Adipocyte (in vitro differentiated cells): ENCODE results near the gene IP6K1.
"Not testable (repeated sequence)": the region's sequence is repeated elsewhere in the genome, so short reads cannot be mapped to it uniquely, and the experiment has no call there.

Experiments used
- DNase-seq: peaks from one replicate; pipeline ENCODE4 v3.0.0-alpha.2; 2015; ENCODE audit warnings: low read depth
- H3K27me3 ChIP-seq: replicated peaks from 2 replicates; pipeline ENCODE4 v1.7.0; 2013; ENCODE audit warnings: mild to moderate bottlenecking, low read length, moderate library complexity; ENCODE audit not compliant: control insufficient read depth, insufficient read depth
- H3K36me3 ChIP-seq: 2 replicates; pipeline ENCODE4 v1.7.0; 2013; ENCODE audit warnings: low read length, mild to moderate bottlenecking, moderate library complexity; ENCODE audit not compliant: control insufficient read depth, insufficient read depth, severe bottlenecking
- H3K4me1 ChIP-seq: 2 replicates; pipeline ENCODE4 v1.7.0; 2013; ENCODE audit warnings: mild to moderate bottlenecking, low read length, moderate library complexity; ENCODE audit not compliant: control insufficient read depth, insufficient read depth
- H3K4me3 ChIP-seq: 2 replicates; pipeline ENCODE4 v1.7.0; 2013; ENCODE audit warnings: mild to moderate bottlenecking, low read length, moderate library complexity
- H3K9ac ChIP-seq: 2 replicates; pipeline ENCODE4 v1.7.0; 2013; ENCODE audit warnings: mild to moderate bottlenecking, low read length, moderate library complexity
- H3K9me3 ChIP-seq: 2 replicates; pipeline ENCODE4 v1.7.0; 2013; ENCODE audit warnings: mild to moderate bottlenecking, low read length, moderate library complexity; ENCODE audit not compliant: control insufficient read depth

Gene IP6K1

DNA sequence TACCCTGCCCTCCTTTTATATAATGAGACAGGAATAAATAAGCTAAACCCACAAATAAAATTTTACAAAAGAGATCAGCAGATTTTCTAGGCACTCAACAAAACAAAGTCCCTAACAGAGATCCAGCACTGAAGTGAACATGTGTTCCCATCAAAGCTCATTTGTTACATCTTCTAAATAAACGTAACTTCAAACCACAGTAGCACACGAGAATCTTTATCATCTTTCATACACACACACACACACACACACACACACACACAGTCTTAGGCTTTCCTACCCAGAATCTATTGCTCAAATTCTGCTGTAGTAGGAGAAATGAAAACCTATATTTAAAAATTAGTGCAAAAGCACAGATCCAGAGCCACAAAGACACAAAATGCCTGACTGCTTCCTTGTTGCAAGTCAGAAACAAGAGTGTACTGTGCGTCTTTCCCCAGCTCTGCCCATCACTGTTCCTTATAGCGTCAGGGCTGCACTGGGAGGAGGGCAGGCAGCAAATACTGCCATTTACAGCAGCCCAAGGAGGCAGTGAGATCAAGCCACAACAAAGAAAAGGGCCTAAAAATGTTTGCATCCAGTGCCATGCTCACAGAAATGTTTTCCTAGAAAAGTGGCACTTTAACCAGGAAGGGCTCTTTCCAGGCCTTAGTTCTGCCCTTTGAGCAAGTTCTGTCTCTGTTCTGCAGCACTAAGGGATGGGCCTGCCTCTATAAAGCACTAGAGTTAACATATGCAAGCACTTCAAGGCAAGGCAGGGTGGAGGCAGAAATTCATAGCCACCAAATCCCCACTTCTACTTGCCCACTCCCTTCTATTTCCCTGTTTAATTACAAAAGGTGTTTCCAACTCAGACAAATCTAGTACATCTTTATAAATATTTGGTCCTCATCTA lies 6.0 kb downstream of the IP6K1 start:
- Histone ChIP-seq H3K4me3 (no peak overlapping the region), H3K36me3 (peaks cover 9% of the 10 kb centered on the region), H3K4me1 (peaks cover 21% of the 10 kb centered on the region), H3K9ac (peak overlapping the region; percentile 4), H3K27me3 (no peaks in the 10 kb centered on the region), H3K9me3 (no peaks in the 10 kb centered on the region)
- DNase-seq: no peak

DNA sequence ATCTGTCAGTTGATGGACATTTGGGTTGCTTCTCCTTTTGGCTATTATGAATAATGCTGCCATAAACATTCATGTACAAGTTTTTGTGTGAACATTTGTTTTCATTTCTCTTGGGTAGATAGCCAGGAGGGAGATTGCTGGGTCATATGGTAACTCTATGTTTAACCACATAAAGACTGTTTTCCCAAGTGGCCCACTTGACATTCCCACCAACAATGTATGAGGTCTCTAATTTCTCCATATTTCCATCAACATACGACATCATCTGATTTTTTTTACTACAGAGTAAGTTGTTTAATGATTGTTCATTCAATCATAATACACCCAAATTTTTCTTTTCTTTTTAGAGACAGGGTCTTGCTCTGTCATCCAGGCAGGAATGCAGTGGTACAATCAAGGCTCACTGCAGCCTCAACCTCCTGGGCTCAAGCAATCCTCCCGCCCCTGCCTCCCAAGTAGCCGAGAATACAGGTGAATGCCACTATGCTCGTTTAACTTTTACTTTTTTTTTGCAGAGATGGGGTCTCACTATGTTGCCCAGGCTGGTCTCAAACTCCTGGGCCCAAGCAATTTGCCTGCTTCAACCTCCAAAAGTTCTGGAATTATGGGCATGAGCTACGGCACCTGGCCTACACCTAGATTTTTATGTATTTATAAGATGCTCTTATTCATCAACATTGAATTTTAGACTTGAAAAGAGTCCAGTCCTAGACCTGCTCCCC lies 6.8 kb downstream of the IP6K1 start:
- no peak overlapping the region for H3K4me3 ChIP-seq

DNA sequence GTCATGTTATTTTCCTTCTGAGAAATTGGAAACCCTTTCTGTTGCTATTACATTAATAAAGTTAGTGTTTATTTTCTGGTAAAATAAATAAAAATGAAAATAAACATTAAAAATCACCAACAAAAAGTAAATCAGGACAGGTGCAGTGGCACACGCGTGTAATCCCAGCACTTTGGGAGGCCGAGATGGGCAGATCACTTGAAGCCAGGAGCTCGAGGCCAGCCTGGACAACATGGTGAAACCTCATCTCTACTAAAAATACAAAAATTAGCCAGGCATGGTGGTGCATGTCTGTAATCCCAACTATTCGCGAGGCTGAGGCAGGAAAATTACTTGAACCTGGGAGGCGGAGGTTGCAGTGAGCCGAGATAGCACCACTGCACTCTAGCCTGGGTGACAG lies 10.2 kb downstream of the IP6K1 start:
- H3K9me3 ChIP-seq, H3K9ac ChIP-seq, H3K27me3 ChIP-seq, H3K4me1 ChIP-seq, H3K36me3 ChIP-seq, DNase-seq, H3K4me3 ChIP-seq: not testable (repeated sequence)

More for the DNA sequence above, 6.8 kb downstream of the IP6K1 start:
- Histone ChIP-seq H3K36me3 (peaks cover 9% of the 10 kb centered on the region), H3K9me3 (no peaks in the 10 kb centered on the region), H3K4me1 (peaks cover 16% of the 10 kb centered on the region), H3K27me3 (no peaks in the 10 kb centered on the region), H3K9ac (no peak overlapping the region)
- no peak for DNase-seq

DNA sequence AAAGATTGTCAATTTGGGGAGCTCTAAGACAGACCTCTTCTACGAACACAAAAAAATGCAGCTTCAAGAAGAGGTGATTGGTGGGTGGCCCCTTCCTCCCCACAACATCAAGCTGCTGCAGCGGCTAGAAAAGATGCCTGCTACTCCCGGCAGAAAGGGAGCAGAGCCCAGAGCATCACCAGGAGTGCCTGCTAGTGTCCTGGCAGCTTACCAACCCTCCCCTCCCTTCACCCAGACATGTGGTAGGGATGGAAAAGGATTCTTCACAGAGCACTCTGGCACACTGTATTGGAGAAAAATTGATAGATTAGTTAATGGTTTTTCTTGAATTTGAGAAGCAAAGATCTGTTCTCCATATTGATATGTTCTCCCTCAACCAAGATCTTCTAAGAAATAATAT lies 10.8 kb downstream of the IP6K1 start:
- Histone ChIP-seq H3K27me3 (no peaks in the 10 kb centered on the region), H3K36me3 (peaks cover 2% of the 10 kb centered on the region), H3K4me1 (peaks cover 4% of the 10 kb centered on the region), H3K4me3 (no peak overlapping the region), H3K9ac (no peak overlapping the region), H3K9me3 (no peaks in the 10 kb centered on the region)
- no peak for DNase-seq

DNA sequence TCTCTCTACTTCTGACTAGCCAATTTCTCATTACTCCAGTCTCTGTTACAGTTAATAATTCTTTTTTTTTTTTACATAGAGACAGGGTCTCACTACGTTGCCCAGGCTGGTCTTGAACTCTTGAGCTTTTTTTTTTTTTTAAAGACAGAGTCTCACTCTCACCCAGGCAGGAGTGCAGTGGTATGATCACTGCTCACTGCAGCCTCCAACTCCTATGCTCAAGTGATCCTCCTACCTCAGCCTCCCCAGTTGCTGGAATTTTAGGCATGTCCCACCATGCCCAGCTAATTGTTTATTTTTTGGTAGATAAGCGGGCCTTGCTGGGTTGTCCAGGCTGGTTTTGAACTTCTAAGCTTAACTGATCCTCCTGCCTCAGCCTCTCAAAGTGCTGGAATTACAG lies 13.6 kb downstream of the IP6K1 start:
- Histone ChIP-seq H3K27me3 (no peaks in the 10 kb centered on the region), H3K9ac (no peak overlapping the region), H3K36me3 (no peaks in the 10 kb centered on the region), H3K4me3 (no peak overlapping the region), H3K4me1 (no peaks in the 10 kb centered on the region), H3K9me3 (no peaks in the 10 kb centered on the region)
- DNase-seq: no peak

DNA sequence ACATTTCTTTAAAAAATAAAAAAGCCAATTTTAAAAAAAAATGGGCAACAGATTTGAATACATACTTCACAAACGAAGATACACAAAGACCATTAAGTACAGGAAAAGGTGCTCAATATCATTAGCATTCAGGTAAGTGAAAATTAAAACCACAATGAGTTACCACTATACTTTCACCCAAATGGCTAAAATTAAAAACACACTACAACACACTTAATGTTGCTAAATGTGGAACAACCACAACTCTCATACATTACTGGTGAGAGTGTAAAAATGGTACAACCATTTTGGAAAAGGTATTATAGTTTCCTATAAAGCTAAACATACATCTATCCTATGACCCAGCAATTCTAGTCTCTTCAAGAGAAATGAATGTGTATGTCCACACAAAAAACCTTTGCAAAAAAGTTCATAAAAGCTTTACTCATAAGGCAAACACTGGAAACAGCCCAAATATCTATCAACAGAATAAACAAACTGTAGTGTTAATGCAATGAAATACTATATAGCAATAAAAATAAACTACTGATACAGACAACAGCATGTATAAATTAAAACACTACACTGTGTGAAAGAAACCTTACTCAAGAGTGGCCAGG lies 14.9 kb downstream of the IP6K1 start:
- DNase-seq: peak; percentile 11
- no peaks in the 10 kb centered on the region for H3K4me1 ChIP-seq
- no peak overlapping the region for H3K4me3 ChIP-seq
- no peaks in the 10 kb centered on the region for H3K27me3 ChIP-seq
- H3K9ac ChIP-seq: no peak overlapping the region
- no peaks in the 10 kb centered on the region for H3K36me3 ChIP-seq
- H3K9me3 ChIP-seq: no peaks in the 10 kb centered on the region

DNA sequence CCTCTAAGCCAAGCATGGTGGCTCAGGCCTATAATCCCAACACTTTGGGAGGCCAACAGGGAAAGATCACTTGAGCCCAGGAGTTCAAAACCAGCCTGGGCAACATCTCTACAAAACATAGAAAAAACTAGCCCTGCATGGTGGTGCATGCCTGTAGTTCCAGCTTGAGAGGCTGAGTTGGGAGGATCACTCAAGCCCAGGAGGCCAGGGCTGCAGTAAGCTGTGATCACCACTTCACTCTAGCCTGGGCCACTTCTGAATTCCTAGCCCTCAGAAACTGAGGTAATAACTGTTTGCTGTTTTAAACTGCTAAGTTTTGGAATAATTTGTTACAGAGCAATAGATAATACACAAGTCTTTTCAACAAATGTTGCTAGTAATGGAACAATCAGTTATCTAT lies 16.4 kb downstream of the IP6K1 start:
- no peak overlapping the region for H3K9ac ChIP-seq
- no peaks in the 10 kb centered on the region for H3K27me3 ChIP-seq
- no peak overlapping the region for H3K4me3 ChIP-seq
- no peaks in the 10 kb centered on the region for H3K4me1 ChIP-seq
- no peaks in the 10 kb centered on the region for H3K9me3 ChIP-seq
- peaks cover 3% of the 10 kb centered on the region for H3K36me3 ChIP-seq
- DNase-seq: no peak

DNA sequence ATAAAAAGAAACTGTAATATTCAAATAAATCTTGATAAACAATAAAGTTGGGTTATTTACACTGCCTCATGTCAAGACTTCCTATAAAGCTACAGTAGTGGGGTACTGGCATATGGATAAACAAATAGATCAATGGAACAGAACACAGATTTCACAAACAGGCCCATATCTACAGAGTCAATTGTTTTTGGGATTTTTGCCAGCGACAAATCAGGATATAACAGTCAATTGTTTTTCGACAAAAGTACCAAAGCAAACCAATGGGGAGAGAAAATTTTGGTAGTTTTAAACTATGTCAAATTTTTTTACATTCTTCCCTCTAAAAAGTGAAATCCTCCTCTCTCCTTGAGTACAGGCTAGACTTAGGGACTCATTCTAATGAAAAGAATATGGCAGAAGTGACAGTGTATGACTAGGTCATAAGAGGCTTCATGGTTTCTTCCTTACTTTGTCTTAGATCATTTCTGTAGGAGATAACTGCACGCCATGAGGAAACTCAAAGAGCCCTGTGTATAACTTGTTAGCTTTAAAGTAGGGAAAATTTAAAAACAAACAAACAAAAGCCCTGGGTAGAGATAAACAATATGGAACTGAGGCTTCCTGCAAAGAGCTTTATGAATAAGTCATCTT lies 16.9 kb downstream of the IP6K1 start:
- H3K27me3 ChIP-seq: no peaks in the 10 kb centered on the region
- H3K36me3 ChIP-seq: peaks cover 3% of the 10 kb centered on the region
- no peak overlapping the region for H3K9ac ChIP-seq
- H3K4me1 ChIP-seq: no peaks in the 10 kb centered on the region
- no peaks in the 10 kb centered on the region for H3K9me3 ChIP-seq
- peak; percentile 22 for DNase-seq
- no peak overlapping the region for H3K4me3 ChIP-seq

DNA sequence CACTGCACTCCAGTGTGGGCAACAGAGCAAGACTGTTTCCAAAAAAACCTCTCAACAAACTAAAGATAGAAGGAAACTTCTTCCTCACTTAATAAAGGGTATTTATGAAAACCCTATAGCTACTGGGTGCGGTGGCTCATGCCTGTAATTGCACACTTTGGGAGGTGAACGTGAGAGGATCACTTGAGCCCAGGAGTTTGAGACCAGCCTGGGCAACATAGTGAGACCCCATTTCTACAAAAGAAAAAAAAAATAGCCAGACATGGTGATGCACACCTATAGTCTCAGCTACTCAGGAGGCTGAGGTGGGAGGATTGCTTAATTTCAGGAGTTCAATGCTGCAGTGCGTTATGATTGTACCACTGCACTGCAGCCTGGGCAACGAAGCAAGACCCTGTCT lies 22.4 kb downstream of the IP6K1 start:
- peaks cover 3% of the 10 kb centered on the region for H3K36me3 ChIP-seq
- H3K9ac ChIP-seq: no peak overlapping the region
- no peak for DNase-seq
- peaks cover 3% of the 10 kb centered on the region for H3K4me1 ChIP-seq
- H3K27me3 ChIP-seq: no peaks in the 10 kb centered on the region
- H3K9me3 ChIP-seq: no peaks in the 10 kb centered on the region
- H3K4me3 ChIP-seq: no peak overlapping the region

DNA sequence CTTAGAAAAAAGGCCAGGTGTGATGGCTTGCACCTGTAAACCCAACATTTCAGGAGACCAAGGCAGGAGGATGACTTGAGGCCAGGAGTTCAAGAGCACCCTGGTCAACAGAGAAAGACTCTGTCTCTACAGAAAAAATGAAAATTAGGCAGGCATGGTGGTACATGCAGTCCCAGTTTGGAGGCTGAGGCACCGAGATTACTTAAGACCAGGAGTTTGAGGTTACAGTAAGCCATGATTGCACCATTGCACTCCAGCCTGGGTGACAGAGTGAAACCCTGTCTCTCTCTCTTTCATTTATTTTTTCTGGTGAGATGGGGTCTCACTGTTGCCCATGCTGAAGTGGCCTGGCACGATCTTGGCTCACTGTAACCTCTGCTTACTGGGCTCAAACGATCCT lies 24.7 kb downstream of the IP6K1 start:
- DNase-seq: no peak
- H3K9me3 ChIP-seq: no peaks in the 10 kb centered on the region
- peaks cover 8% of the 10 kb centered on the region for H3K4me1 ChIP-seq
- no peak overlapping the region for H3K9ac ChIP-seq
- no peaks in the 10 kb centered on the region for H3K27me3 ChIP-seq
- H3K4me3 ChIP-seq: no peak overlapping the region
- peaks cover 3% of the 10 kb centered on the region for H3K36me3 ChIP-seq

DNA sequence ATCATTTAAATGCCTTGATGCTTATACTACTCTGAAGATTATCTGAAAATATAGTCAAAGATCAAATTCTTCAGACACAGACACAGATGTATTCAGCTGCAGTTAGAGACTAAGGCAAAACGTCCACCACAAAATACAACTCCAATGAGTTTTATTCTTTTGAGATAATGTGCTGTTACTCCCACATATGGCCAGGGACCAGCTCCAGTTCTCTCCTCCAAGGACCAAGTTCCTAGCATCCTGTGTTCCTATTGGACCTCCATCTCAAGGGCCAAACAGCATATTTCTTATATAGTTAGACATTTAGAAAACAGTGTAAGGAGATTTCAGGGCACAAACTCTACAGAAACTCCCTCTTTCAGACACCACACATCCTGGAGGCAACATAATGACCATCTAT lies 27.1 kb downstream of the IP6K1 start:
- H3K4me3 ChIP-seq: no peak overlapping the region
- no peak overlapping the region for H3K9ac ChIP-seq
- no peaks in the 10 kb centered on the region for H3K27me3 ChIP-seq
- H3K9me3 ChIP-seq: no peaks in the 10 kb centered on the region
- no peak for DNase-seq
- peaks cover 8% of the 10 kb centered on the region for H3K4me1 ChIP-seq
- no peaks in the 10 kb centered on the region for H3K36me3 ChIP-seq
